Cardiac fibroblast (primary cell): ENCODE results near the gene SUCO.
"Not testable (repeated sequence)": the region's sequence is repeated elsewhere in the genome, so short reads cannot be mapped to it uniquely, and the experiment has no call there.

ENCODE experiments used
- DNase-seq, 2 donors: peaks; one replicate each; pipeline versions ENCODE4 v3.0.0 to v3.0.0-alpha.2; 2010; ENCODE audit warnings: low read depth in 2 of 2
- H3K4me3 ChIP-seq, 2 donors: replicated peaks in 1 of 2; 1 replicate in 1 of 2; 2 replicates in 1 of 2; pipeline ENCODE4 v1.5.1; 2011; ENCODE audit warnings: low read depth in 2 of 2, low read length in 2 of 2, mild to moderate bottlenecking in 2 of 2, moderate library complexity in 1 of 2
- TF ChIP-seq, protein P1 (sequence below): IDR thresholded peaks from one replicate; pipeline ENCODE4 v1.5.1; 2011; ENCODE audit warnings: low read depth, mild to moderate bottlenecking, low read length, inconsistent platforms

Gene SUCO

DNA sequence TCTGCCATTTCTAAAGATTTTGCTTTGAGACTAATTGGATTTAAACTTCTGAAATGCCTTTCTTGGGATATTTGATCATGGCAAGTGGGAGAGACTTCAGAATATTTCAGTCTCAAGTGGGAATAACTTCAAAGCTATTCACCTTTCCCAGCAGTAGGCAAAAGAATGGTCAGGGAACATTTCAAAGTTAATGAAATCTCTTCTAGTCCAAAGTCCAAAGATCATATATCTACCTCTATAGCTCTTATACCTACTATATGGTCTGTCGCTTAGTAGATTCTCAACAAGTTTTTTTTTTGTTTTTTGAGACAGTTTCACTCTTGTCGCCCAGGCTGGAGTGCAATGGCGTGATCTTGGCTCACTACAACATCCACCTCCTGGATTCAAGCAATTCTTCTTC, 44.6 kb upstream of the SUCO start:
- H3K4me3 ChIP-seq: no peak overlapping the region
- TF ChIP-seq, protein P1, sequence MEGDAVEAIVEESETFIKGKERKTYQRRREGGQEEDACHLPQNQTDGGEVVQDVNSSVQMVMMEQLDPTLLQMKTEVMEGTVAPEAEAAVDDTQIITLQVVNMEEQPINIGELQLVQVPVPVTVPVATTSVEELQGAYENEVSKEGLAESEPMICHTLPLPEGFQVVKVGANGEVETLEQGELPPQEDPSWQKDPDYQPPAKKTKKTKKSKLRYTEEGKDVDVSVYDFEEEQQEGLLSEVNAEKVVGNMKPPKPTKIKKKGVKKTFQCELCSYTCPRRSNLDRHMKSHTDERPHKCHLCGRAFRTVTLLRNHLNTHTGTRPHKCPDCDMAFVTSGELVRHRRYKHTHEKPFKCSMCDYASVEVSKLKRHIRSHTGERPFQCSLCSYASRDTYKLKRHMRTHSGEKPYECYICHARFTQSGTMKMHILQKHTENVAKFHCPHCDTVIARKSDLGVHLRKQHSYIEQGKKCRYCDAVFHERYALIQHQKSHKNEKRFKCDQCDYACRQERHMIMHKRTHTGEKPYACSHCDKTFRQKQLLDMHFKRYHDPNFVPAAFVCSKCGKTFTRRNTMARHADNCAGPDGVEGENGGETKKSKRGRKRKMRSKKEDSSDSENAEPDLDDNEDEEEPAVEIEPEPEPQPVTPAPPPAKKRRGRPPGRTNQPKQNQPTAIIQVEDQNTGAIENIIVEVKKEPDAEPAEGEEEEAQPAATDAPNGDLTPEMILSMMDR: no peak
- no peak for DNase-seq

DNA sequence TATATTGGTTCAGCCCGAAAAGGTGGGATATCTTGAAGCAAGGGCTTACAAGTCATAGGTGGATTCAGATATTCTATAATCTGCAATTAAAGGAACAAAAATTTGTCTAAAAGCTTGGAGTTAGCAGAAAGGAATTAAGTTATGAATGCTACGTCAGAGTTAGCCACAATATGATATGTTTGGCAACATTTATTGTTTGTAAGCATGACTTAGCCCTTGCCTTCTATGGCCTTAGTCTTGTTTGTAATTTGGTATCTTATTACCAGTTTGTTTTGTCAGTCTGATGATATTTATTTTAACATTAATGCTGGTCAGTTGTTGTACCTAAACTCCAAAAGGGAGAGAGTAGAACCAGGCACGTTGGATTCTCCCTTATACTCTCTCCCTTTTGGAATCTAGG, 43.1 kb upstream of the SUCO start:
- TF ChIP-seq, protein P1: no peak
- H3K4me3 ChIP-seq: no peak overlapping the region
- peak; percentile 14 to 33 for DNase-seq

DNA sequence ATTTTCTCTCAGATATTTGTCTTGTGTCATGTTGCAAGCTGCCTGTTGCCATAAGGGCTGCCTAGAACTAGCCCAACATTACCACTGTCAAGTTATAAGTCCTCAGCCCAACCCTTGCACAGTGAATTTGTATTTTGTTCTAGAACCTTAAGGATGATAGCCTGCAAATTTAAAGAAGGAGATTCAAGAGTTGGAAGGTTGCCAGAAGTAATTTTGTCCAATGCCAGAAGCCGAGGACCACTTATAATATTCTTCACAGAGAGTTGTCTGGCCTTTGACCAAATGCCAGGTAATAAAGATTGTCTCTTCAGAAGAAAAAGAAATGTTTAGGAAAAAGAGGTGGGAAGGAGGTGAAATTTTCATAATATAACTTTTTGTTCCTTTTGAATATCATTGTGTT, 40.5 kb upstream of the SUCO start:
- H3K4me3 ChIP-seq: no peak overlapping the region
- TF ChIP-seq, protein P1: no peak

DNA sequence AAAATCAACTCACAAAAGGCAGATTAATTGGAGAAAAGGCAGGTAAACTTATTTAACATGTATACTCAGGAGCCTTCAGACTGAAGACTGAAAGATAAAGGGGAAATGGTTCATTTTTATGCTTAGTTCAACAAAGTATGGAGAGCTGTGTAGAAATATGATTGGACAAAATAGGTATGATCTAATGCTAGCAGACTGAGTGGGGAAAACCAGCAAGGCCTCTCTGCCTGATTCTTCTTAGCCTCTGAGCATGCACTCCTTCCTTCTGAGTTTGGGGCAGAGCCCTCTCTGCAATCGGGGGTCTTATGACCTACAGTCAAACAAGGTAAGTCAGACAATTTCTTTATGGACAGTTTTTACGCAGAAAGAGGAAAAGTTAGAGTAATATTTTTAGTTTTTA, 38.8 kb upstream of the SUCO start:
- TF ChIP-seq, protein P1: no peak
- no peak overlapping the region for H3K4me3 ChIP-seq
- no peak for DNase-seq

More for the DNA sequence above, 40.5 kb upstream of the SUCO start:
- DNase-seq: no peak

DNA sequence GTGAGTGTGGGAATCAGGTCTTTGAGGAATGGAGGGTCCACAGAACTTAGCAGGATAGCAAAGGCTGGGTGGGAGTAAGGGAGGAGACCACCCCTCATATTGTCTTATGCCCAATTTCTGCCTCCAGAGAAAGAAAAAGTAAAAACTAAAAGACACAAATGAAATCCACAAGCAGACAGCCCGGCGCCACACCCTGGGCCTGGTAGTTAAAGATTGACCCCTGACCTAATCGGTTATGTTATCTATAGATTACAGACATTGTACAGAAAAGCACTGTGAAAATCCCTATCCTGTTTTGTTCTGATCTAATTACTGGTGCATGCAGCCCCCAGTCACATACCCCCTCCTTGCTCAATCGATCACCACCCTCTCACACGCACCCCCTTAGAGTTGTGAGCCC, 36.8 kb upstream of the SUCO start:
- not testable (repeated sequence) for H3K4me3 ChIP-seq, DNase-seq

DNA sequence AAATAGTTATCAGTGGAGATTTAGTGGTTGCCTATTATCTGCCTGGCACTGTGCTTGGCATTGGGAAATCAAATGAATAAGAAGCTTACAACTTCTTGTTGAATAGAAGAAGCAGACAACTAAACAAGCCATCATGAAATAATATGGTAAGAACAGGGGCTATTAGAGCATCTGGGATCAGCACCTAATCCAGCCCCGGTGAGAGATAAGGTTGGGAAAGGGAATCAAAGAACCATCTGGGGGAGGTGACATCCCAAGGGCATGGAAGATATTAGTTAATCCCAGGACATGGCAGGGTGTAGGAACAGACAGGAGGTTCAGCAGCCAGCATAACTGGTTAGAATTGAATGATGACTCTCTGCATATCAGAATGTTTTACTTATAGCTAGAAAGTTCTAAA, 36.3 kb upstream of the SUCO start:
- H3K4me3 ChIP-seq: no peak overlapping the region
- no peak for DNase-seq
- TF ChIP-seq, protein P1: no peak

DNA sequence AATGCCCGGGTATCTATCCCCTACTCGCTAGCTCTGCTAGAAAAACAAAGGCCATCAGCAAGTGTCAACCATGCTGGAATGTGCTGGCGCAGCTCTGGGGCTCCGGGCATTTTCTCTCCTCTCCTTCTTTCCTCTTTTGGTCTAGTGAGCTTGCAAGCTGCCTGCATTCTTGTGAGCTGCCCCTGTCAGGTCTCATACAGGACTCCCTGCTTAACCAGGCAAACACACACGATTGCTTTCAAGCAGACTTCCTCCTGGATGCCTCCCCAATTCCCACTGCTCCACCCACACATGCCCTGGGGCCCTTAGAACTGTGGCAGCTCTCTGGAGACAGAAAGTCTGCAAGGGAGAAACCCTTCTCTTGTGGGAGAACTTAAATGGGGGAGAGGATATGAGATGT, 35.7 kb upstream of the SUCO start:
- H3K4me3 ChIP-seq: no peak overlapping the region
- TF ChIP-seq, protein P1: no peak
- peak in 1 of 2 donors; percentile 48 for DNase-seq
